NB4 (cell line): ENCODE measurements around the gene PPP6R1.

Experiments used
- CTCF ChIP-seq: IDR thresholded peaks from one replicate; pipeline ENCODE4 v1.5.1; 2012; ENCODE audit warnings: low read depth, low read length
- MAX ChIP-seq: IDR thresholded peaks from 2 replicates; pipeline ENCODE4 v1.6.1; 2011; ENCODE audit warnings: low read depth, low read length
- POLR2A ChIP-seq: IDR thresholded peaks from 2 replicates; pipeline ENCODE4 v1.6.1; 2011; ENCODE audit warnings: mild to moderate bottlenecking; ENCODE audit not compliant: insufficient read length; ENCODE audit errors: extremely low read depth

GRCh38 chr19:55284405-55285058 is 25.7 kb upstream of the PPP6R1 start:
- TF ChIP-seq CTCF (no peak), POLR2A (no peak), MAX (no peak)
